Transverse colon (tissue), 3 donors: ENCODE measurements around the gene AP4S1.

ENCODE experiments used
- EP300 ChIP-seq: sonication (generic); formaldehyde crosslinking; IDR thresholded peaks from one replicate; pipeline ENCODE4 v1.6.1; 2017; ENCODE audit warnings: antibody characterized with exemption, low read depth
- POLR2A ChIP-seq: fragments of 450-650 bp; IDR thresholded peaks from one replicate; pipeline ENCODE4 v1.6.1; 2016; ENCODE audit warnings: antibody characterized with exemption, mild to moderate bottlenecking, moderate library complexity
- TF ChIP-seq, protein P1 (sequence below), 5 experiments: fragments of 200-600 bp in 3 of 5; fragments of 450-650 bp in 2 of 5; sonication (generic) in 3 of 5; IDR thresholded peaks; 1 replicate in 2 of 5; 2 replicates in 3 of 5; pipeline ENCODE4 v1.5.1; 2016 to 2017; ENCODE audit warnings: antibody characterized with exemption in 5 of 5, inconsistent platforms in 3 of 5, mild to moderate bottlenecking in 2 of 5, moderate library complexity in 1 of 5

DNA sequence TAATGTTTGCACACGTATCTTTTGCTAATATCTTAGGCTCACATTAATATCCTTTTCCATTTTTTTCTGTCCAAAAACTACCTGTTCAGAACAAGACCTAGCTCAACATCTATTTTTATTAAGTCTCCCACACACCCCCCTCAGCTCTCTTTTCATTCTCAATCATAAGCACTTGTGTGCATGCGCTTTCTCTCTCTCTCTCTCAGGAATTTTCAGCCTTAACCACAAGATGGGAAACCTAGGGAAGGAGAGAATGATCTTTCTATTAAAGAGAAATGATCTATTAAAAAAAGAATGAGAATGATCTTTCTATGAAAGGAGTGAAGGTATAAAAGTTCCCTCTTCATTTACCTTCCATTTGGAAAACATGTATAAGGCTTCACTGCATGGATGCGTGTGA, 39.7 kb upstream of the AP4S1 start:
- TF ChIP-seq POLR2A (no peak), EP300 (no peak)
- TF ChIP-seq, protein P1, sequence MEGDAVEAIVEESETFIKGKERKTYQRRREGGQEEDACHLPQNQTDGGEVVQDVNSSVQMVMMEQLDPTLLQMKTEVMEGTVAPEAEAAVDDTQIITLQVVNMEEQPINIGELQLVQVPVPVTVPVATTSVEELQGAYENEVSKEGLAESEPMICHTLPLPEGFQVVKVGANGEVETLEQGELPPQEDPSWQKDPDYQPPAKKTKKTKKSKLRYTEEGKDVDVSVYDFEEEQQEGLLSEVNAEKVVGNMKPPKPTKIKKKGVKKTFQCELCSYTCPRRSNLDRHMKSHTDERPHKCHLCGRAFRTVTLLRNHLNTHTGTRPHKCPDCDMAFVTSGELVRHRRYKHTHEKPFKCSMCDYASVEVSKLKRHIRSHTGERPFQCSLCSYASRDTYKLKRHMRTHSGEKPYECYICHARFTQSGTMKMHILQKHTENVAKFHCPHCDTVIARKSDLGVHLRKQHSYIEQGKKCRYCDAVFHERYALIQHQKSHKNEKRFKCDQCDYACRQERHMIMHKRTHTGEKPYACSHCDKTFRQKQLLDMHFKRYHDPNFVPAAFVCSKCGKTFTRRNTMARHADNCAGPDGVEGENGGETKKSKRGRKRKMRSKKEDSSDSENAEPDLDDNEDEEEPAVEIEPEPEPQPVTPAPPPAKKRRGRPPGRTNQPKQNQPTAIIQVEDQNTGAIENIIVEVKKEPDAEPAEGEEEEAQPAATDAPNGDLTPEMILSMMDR (IDR thresholded peaks at IDR 0.05) = no peak
